C4-2B (cell line): ENCODE data around the gene ADM2.

Experiments used
- ZFX ChIP-seq: fragments of 450-650 bp; IDR thresholded peaks from 2 replicates; pipeline ENCODE4 v1.6.1; 2017
- TF ChIP-seq, protein P1 (sequence below): fragments of 450-650 bp; conservative IDR thresholded peaks from 2 replicates; pipeline ENCODE4 v1.5.1; 2017; ENCODE audit warnings: mild to moderate bottlenecking

DNA sequence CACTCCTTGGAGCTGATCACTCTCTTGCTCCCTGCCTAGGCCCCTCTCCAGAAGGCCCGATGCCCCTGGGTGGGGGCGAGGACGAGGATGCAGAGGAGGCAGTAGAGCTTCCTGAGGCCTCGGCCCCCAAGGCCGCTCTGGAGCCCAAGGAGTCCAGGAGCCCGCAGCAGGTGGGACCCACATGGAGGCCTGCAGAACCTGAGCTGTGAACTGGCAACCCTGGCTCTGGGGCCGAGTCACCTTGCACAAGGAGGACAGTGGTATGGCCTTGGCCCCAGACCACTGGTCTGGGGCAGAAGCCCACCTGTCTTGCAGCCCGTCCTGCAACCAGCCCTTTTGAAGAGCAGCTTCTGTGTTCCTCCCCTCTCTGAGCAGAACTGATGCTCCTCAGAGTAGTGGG lies 37.8 kb downstream of the ADM2 start:
- TF ChIP-seq, protein P1, sequence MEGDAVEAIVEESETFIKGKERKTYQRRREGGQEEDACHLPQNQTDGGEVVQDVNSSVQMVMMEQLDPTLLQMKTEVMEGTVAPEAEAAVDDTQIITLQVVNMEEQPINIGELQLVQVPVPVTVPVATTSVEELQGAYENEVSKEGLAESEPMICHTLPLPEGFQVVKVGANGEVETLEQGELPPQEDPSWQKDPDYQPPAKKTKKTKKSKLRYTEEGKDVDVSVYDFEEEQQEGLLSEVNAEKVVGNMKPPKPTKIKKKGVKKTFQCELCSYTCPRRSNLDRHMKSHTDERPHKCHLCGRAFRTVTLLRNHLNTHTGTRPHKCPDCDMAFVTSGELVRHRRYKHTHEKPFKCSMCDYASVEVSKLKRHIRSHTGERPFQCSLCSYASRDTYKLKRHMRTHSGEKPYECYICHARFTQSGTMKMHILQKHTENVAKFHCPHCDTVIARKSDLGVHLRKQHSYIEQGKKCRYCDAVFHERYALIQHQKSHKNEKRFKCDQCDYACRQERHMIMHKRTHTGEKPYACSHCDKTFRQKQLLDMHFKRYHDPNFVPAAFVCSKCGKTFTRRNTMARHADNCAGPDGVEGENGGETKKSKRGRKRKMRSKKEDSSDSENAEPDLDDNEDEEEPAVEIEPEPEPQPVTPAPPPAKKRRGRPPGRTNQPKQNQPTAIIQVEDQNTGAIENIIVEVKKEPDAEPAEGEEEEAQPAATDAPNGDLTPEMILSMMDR, result no peak
- no peak for TF ChIP-seq ZFX
